Keratinocyte (primary cell): Measurements from ENCODE around the gene CYP4F22. TPM values are rescaled to one million over a fixed set of nuclear protein-coding genes. Genes with fewer than 3 reads are reported as not detected.

Source experiments
- DNase-seq: peaks from one replicate; pipeline ENCODE4 v3.0.0-alpha.2; 2011; ENCODE audit warnings: low read depth, missing footprints, low spot score
- FAIRE-seq: peaks from 2 replicates; lab custom pipeline; 2011; peaks lifted over from hg19 to GRCh38; lab: Jason Lieb, UNC
- H2AFZ ChIP-seq: 2 replicates; pipeline ENCODE4 v1.6.0; 2012; ENCODE audit warnings: low read length, control low read depth, inconsistent platforms; ENCODE audit not compliant: control insufficient read depth
- H3K27ac ChIP-seq: 2 replicates; pipeline ENCODE4 v1.5.1; 2011; ENCODE audit warnings: low read length; ENCODE audit not compliant: control insufficient read depth, insufficient read depth
- H3K27me3 ChIP-seq: 3 replicates; pipeline ENCODE4 v1.6.0; 2011; ENCODE audit warnings: low read length; ENCODE audit not compliant: control insufficient read depth, insufficient read depth; ENCODE audit errors: extremely low read depth
- H3K36me3 ChIP-seq, 2 experiments: 2 replicates in 1 of 2; 3 replicates in 1 of 2; pipeline ENCODE4 v1.5.1; 2011; ENCODE audit warnings: low read length in 2 of 2, mild to moderate bottlenecking in 1 of 2; ENCODE audit not compliant: control insufficient read depth in 2 of 2, insufficient read depth in 2 of 2; ENCODE audit errors: extremely low read depth in 1 of 2
- H3K4me1 ChIP-seq: 3 replicates; pipeline ENCODE4 v1.5.1; 2011; ENCODE audit warnings: low read length; ENCODE audit not compliant: control insufficient read depth, insufficient read depth; ENCODE audit errors: extremely low read depth
- H3K4me2 ChIP-seq: 3 replicates; pipeline ENCODE4 v1.6.0; 2011; ENCODE audit warnings: low read depth, low read length; ENCODE audit not compliant: control insufficient read depth, insufficient read depth; ENCODE audit errors: extremely low read depth
- H3K4me3 ChIP-seq, 3 experiments: fragments of 200-600 bp in 1 of 3; sonication (generic) in 1 of 3; 2 replicates in 2 of 3; 3 replicates in 1 of 3; pipeline ENCODE4 v1.5.1; 2011 to 2016; ENCODE audit warnings: low read length in 3 of 3, mild to moderate bottlenecking in 3 of 3, control low read depth in 2 of 3, inconsistent platforms in 1 of 3, low read depth in 1 of 3, mixed read lengths in 1 of 3, mixed run types in 1 of 3, moderate library complexity in 1 of 3; ENCODE audit not compliant: control insufficient read depth in 2 of 3, insufficient read depth in 2 of 3; ENCODE audit errors: extremely low read depth in 1 of 3
- H3K79me2 ChIP-seq: 2 replicates; pipeline ENCODE4 v1.6.0; 2012; ENCODE audit warnings: low read length; ENCODE audit not compliant: control insufficient read depth, insufficient read depth
- H3K9ac ChIP-seq: 3 replicates; pipeline ENCODE4 v1.6.0; 2011; ENCODE audit warnings: low read length; ENCODE audit not compliant: control insufficient read depth, insufficient read depth; ENCODE audit errors: extremely low read depth
- H3K9me1 ChIP-seq: 3 replicates; pipeline ENCODE4 v1.6.0; 2011; ENCODE audit warnings: low read length; ENCODE audit not compliant: control insufficient read depth, insufficient read depth; ENCODE audit errors: extremely low read depth
- H3K9me3 ChIP-seq: 2 replicates; pipeline ENCODE4 v1.5.1; 2012; ENCODE audit warnings: low read depth, low read length; ENCODE audit not compliant: control insufficient read depth
- H4K20me1 ChIP-seq: 3 replicates; pipeline ENCODE4 v1.6.0; 2011; ENCODE audit warnings: low read length; ENCODE audit not compliant: control insufficient read depth, insufficient read depth; ENCODE audit errors: extremely low read depth
- EZH2 ChIP-seq: IDR thresholded peaks from one replicate; pipeline ENCODE4 v1.6.1; 2012; ENCODE audit warnings: inconsistent platforms, mild to moderate bottlenecking, low read length, moderate library complexity
- dilution Hi-C: fragments of 300-500 bp; cut with MboI; formaldehyde crosslinking; loops from one replicate; pipeline ENCODE4 v1.7.0; 2020; ENCODE audit warnings: low sequenced_read_pairs; ENCODE audit not compliant: extremely low pct_ligation_motif_present
- polyA plus RNA-seq, 5 experiments: library from polyadenylated mRNA; depleted of rRNA in 3 of 5; stranded (reverse) in 3 of 5; stranded (forward) in 1 of 5; unstranded in 1 of 5; fragments of >200 nt; gene quantifications; 1 replicate in 1 of 5; 2 replicates in 3 of 5; 3 replicates in 1 of 5; pipeline versions ENCODE4 v1.2.1 to v1.2.3, GENCODE V29; 2011 to 2012; ENCODE audit warnings: missing spikeins in 2 of 5, low read depth in 1 of 5, low replicate concordance in 1 of 5
- TF ChIP-seq, protein P1 (sequence below), 3 experiments: IDR thresholded peaks in 1 of 3; conservative IDR thresholded peaks in 1 of 3; optimal IDR thresholded peaks in 1 of 3; 2 replicates in 2 of 3; 3 replicates in 1 of 3; pipeline versions ENCODE3 to v1.5.1; 2011; ENCODE audit warnings: low read length in 3 of 3, mild to moderate bottlenecking in 3 of 3, moderate library complexity in 2 of 3, control low read depth in 1 of 3, inconsistent platforms in 1 of 3; ENCODE audit not compliant: insufficient read depth in 2 of 3; ENCODE audit errors: extremely low read depth in 1 of 3

The CYP4F22 gene
- polyA plus RNA-seq, 1 donor (not counting 4 experiments of a cell fraction or from before 2014, with no cell fraction given) = 0.43 TPM

DNA sequence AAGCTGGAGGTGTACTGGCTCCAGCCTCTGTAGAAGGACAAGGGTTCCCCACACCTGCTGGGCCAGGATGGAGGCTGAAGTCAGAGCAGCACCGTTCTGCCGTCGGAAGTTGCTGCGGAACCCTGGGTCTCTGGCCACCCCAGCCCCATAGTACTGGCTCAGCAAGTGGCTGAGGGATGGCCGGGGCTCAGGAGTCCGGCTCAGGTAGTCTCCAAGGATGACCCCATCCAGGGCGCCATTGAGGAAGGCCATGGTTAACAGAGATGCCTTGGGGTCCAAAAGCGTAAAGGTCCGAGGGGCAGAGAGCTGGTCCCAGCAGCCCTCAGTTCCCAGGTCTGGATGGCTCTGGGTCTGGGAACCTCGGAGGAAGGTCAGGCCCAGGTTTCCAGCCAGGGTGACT lies 32.7 kb upstream of the CYP4F22 start:
- DNase-seq (no peak), FAIRE-seq (no peak)
- Histone ChIP-seq H3K4me1 (no peaks in the 10 kb centered on the region), H3K9ac (no peak overlapping the region), H2AFZ (no peak overlapping the region), H3K4me3 (no peak overlapping the region), H3K9me1 (no peaks in the 10 kb centered on the region), H3K4me2 (no peak overlapping the region), H3K27me3 (no peaks in the 10 kb centered on the region), H3K27ac (no peak overlapping the region), H3K79me2 (no peaks in the 10 kb centered on the region), H4K20me1 (no peaks in the 10 kb centered on the region), H3K9me3 (no peaks in the 10 kb centered on the region), H3K36me3 (no peaks in the 10 kb centered on the region)
- TF ChIP-seq EZH2 = no peak
- TF ChIP-seq, protein P1, sequence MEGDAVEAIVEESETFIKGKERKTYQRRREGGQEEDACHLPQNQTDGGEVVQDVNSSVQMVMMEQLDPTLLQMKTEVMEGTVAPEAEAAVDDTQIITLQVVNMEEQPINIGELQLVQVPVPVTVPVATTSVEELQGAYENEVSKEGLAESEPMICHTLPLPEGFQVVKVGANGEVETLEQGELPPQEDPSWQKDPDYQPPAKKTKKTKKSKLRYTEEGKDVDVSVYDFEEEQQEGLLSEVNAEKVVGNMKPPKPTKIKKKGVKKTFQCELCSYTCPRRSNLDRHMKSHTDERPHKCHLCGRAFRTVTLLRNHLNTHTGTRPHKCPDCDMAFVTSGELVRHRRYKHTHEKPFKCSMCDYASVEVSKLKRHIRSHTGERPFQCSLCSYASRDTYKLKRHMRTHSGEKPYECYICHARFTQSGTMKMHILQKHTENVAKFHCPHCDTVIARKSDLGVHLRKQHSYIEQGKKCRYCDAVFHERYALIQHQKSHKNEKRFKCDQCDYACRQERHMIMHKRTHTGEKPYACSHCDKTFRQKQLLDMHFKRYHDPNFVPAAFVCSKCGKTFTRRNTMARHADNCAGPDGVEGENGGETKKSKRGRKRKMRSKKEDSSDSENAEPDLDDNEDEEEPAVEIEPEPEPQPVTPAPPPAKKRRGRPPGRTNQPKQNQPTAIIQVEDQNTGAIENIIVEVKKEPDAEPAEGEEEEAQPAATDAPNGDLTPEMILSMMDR (optimal IDR thresholded peaks at IDR 0.05 in 1 of 3, IDR thresholded peaks at IDR 0.05 in 1 of 3, conservative IDR thresholded peaks at IDR 0.05 in 1 of 3; ENCODE audit: extremely low read depth in 1 of 3, insufficient read depth in 2 of 3, low read length in 3 of 3) = no peak
- dilution Hi-C loops = no loop called here

DNA sequence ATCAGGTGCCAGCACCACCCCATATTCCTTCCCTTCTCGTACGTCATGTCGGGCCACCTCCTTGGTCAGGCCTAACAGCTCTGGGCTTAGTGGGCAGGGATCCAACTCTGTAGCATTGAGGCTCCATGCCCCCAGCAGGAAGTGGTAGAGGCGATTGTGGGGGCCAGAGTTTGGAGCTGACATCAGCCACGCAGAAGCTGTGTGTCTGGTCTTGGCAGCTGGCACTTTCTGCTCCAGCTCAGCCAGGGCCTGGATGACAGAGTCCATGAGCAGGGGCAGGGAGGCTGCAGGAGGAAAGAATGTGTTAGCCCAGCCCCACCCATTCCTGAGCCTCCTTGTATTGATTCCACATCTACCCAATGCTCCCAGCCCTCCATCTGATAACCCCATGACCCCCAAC lies 32.0 kb upstream of the CYP4F22 start:
- no peak for FAIRE-seq
- DNase-seq = no peak
- no peaks in the 10 kb centered on the region for H3K79me2 ChIP-seq
- no peak overlapping the region for H3K4me2 ChIP-seq
- no peaks in the 10 kb centered on the region for H4K20me1 ChIP-seq
- H3K4me3 ChIP-seq = no peak overlapping the region
- no peaks in the 10 kb centered on the region for H3K4me1 ChIP-seq
- H3K9ac ChIP-seq = no peak overlapping the region
- no peaks in the 10 kb centered on the region for H3K36me3 ChIP-seq
- no peaks in the 10 kb centered on the region for H3K27me3 ChIP-seq
- H3K27ac ChIP-seq = no peak overlapping the region
- TF ChIP-seq EZH2 = no peak
- TF ChIP-seq, protein P1 (optimal IDR thresholded peaks at IDR 0.05 in 1 of 3, IDR thresholded peaks at IDR 0.05 in 1 of 3, conservative IDR thresholded peaks at IDR 0.05 in 1 of 3; ENCODE audit: extremely low read depth in 1 of 3, insufficient read depth in 2 of 3, low read length in 3 of 3) = no peak
- H2AFZ ChIP-seq = no peak overlapping the region
- no peaks in the 10 kb centered on the region for H3K9me1 ChIP-seq
- H3K9me3 ChIP-seq = no peaks in the 10 kb centered on the region
- dilution Hi-C loops = no loop called here
